GM19452 (cell line): ENCODE measurements around the gene RNF220.

Source experiments
- ATAC-seq: cut with Tn5 transposase; IDR thresholded peaks from one replicate; pipeline ENCODE4 v1.9.1; 2021; ENCODE audit not compliant: unreplicated experiment

The RNF220 gene

DNA sequence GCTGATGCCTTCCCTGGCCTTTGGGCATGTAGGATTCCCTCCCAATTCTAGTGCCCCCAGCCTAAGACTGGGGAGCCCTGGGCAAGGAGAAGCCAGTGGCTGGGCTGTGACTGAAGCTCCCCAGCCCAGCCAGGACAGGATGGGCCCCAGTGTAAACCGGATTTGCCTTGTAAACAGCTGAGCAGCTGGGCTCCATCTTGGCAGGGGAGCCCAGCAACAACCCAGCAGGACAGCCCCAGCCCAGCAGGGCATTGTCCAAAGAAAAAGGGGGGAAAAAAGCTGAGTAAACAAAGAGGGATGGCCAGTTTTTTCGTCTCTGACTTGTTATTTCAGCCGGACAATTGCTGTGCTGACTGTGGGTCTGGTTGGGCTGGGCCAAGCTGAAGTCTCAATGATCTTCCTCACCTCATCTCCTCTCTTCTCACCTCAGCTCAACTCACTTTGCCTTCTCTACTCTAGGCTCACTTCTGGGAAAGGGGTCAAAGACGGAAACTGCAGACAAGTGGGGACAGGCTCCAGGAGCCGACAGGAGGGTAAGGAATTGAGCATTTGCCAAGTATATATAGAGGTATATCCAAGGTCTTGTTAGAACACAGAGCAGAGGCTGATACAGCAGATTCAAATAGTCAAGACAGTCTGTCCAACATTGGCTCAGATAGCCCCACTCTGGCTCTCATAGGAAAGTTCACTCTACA is 171.5 kb downstream of the RNF220 start:
- ATAC-seq = no peak

GRCh38 chr1:44581205-44581604 is 176.2 kb downstream of the RNF220 start:
- no peak for ATAC-seq

- no peak for ATAC-seq
These were observed 179.1 kb downstream of the RNF220 start for GRCh38 chr1:44584167-44584566.

- no peak for ATAC-seq
These were observed 180.4 kb downstream of the RNF220 start for GRCh38 chr1:44585315-44585920.

DNA sequence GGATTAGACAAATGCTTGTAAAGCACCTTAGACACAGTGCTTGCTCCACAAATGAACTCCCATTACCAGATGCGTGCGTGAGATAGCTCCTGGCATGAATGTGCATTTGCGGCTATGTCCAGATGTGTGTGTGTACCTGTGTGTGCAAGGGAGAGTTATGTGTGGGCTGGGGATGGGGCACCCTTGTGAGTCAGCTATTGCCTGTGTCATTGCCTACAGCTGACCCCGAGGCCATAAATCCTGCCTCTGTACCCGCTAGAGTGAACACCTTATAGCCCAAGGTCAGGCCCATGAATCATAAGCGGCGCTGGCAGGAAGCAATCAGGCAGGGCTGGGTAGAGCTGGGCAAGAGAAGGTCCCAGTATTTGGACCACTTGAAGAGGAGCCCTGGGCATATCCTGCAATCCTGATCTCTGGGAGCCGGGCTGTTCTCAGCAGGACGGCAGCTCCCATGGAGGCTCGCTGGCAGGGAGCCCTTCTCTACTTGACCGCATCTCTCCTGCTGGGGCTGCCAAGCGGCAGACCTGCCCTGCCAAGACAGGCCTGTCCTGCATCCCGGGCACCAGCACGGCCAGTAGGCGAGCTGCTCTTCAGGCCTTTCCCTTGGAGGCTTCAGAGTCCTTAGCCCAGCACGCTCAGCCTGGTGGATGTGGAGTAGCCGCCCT is 182.9 kb downstream of the RNF220 start:
- ATAC-seq = no peak

DNA sequence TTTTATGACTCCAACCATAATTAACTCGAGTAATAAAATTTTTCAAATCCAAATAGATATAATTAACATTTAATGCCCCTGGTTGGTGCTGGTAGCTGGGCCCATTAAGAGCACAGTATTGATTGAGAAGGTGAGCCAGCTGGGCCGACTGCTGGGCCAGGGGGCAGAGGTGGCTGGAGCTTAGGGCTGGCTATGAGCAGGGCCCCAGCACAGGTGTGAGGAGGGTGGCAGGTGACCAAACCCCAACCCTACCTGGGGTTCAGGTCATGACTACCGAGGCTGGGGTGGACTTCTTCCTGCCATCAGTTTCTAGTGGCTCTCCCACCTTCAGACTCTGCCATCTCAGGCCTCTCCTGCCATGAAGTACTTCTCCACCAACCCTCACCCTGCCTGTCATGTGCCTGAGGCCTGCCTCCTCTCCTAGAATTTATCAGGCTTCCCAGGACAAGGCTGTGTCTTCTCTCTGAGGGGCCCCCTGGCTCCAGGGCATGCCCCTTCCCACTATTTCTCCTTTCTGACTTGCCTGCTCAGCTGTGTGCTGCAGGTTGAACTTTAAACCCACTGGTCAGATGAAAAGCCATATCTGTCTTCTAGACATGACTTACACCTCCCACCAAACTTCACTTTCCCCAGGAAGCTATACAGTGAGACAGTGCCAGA is 183.6 kb downstream of the RNF220 start:
- no peak for ATAC-seq

- ATAC-seq = no peak
These were observed 185.4 kb downstream of the RNF220 start for GRCh38 chr1:44590475-44590874.

DNA sequence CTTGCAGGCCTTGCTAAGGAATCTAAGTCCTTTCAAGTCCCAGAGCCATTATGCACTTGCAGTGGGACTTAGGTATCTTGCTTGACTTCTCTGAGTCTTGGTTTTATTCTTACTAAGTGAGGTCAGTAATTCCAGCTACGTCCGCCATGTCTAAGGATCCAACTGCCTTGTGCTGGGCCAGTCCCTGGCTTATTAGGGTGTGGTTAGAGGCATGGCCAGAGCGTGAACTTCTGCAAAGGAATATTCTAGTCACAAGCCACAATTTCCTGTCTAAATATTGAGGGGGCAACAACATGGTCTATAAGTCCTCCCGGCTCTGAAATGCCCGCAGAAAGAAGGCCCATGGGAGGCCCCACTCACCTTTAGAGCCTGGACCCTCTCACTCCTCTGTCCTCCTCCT is 186.3 kb downstream of the RNF220 start:
- no peak for ATAC-seq

DNA sequence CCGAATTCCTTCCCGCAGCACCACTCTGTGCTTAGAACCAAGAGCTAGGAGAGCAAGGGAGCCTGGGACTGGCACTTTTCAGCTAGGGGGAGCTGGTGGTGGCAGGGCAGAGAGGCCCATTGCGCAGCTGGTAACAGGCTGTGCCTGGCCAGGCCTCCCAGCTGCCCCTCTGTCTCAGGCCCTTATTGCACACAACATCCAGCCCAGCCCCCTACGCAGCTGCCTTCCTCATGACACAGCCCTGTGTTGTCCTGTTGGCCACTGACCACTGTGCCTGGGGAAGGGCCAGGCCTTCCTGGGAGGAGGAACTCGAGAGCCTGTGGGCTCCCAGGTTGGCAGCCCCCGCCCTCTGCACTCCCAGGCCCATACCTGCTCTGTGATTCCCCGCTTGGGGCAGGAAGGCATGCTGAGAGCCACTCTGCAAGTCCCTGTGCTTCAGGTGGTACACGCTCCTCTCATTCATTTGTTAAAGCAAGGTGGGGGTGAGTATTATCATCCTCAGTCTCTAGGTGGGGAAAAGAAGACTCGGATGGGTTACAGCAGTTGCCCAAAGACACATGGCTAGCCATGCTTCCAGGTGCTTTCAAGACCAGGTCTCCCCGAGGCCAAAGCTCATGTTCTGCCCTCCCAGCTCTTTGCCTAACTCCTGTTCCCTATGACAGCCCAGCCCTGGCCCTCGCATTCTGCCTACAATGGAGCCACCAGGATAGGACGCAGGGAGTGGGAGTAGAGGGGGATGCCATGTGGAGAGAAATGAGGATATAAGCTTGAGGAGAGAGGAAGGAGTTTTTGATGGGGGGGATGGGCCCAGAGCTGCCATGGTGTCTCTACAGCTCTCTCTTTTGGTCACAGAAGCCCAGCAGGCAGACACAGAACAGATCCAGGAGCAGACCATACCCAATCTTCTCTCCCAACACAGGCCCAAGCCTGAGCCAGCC is 187.4 kb downstream of the RNF220 start:
- ATAC-seq = no peak

DNA sequence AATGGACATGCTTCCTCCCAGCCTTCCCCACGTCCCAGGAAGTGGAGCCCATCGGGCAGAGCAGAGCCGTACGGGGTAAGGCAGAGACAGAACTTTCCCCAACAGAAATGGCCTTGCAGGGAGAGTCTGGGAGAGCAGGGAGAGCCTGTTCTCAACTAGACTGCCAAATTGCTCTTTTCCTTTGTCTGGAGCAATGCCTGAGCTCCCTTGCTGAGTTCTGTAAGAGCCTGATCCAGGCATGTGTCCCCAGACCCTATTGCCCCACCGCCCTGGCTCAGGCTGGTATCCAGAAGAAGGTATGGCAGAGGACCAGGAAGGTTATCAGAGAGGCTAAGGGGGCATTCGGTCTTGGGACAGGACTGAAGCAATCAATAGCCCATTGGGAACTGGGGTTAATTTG is 189.3 kb downstream of the RNF220 start:
- no peak for ATAC-seq

DNA sequence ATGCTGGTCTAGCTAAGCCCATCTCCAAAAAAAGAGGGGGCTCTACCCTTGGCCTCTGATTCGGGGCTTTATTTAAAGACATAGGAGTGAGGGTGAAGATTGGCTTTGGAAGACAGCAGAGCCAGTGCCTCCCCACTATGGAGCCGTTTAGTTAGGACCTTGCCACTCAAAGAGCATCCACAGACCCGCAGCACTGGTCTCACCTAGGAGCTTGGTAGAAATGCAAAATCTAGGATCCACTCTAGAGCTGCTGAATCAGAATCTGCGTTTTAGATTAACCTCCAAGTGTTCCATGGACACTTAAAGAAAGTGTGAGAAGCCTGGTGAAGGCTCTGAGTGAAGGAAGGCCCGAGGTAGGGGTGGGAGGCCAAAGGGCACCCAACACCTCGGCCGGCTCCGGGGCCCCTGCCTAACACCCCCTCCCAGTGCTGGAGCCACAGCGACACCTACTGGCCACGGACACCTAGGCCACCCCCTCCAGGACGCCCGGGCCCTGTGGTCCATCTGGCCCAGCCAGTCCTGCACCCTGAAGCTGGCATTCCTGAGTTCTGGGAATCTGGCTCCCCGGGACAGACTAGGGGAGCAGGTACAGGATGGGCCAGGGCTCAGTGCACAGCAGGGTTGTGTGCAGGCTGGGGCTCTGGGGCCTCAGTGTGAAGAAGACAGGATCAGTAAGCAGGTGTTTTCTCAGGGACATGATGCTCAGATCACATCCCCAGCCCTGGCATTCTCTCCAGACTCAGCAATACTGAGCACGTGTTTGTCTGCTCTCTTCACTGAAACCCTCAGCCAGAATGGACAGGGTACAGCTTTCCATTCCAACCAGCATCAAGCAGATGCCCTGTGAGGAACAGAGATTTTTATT is 190.0 kb downstream of the RNF220 start:
- no peak for ATAC-seq

GRCh38 chr1:44596511-44596910 is 191.5 kb downstream of the RNF220 start:
- no peak for ATAC-seq

- ATAC-seq = no peak
These were observed 193.1 kb downstream of the RNF220 start for GRCh38 chr1:44598167-44598566.

DNA sequence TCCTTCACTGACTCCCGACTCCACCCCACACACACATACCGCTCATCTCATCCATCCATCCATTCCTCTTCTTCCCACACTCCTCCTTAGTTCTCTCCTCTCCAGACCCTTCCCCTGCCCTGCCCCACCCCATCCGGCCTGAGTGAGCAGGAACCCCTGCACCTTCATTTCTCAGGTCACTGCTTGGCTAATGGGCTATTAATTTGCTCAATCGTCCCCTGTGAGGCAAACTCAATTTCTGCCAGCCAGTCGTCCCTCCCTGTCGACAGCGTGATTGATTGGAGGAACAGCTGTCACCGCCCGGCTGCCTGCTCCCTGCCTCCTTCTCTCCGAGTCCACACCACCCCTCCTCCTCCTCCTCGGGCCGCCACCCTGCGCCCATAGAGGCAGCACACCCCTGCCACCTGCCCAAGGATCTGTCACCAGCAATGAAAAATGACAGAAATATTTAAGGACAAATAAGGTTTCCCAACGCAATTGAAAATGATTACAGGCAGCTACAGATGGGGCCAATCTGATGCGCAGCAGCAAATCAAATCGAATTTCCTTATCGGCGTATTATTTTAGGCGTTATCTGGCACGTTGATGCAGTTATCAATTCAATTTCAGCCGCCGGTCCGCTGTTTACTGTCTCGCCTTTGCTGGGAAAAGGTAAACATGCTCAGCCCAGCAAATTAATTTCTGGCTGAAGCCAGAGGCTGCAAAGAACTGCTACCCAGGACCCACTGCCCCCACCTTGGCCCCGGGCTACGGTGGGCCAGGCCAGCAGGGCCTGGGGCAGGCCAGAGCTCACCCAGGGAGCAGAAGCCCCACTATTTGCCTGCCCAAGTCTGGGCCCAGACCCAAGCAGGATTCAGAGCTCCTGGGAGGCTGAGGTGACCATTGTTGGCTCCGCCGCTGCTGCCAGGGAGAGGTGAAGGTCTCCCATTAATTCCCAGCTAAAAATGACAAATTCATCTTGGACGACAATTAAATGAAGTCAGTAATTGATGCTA is 197.9 kb downstream of the RNF220 start:
- ATAC-seq = no peak

- no peak for ATAC-seq
These were observed 198.7 kb downstream of the RNF220 start for GRCh38 chr1:44603718-44604117.

GRCh38 chr1:44604157-44604955 is 199.3 kb downstream of the RNF220 start:
- ATAC-seq = no peak

DNA sequence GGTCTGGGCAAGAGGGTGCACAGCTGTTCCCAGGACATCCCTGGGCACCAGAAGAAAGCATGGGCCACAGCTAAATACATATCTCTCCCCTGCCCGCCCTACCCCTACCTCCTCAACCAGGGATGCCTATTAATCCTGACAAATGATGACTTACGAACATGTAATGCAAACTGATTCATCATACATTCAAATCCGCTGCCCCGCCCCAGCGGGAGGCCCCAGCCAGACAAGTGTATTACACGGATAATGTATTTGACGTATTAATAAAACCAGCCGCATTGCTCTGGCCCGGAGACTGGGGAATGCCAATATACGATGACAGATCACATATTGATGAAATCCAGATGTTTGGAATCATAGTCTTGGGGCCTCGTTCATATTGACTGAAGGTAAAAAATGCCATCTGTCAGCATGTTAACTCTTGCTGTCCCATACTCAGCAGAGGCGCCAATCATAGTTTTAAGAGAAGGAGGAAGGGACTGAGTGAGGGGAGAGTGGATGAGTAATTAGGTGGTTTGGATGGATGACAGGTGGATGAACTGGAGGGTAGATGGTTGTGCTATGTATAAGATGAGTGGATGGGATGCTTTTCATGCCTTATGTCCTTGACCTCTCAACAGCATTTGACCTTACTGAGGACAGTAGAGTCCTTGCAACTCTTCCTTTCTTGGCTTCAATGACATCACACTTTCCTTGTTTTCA is 201.0 kb downstream of the RNF220 start:
- no peak for ATAC-seq
